Vagina (tissue), 2 donors: ENCODE results near the gene TASP1.

Experiments
- POLR2A ChIP-seq, 2 donors: fragments of 450-650 bp; IDR thresholded peaks; one replicate each; pipeline ENCODE4 v1.6.1; 2017; ENCODE audit warnings: antibody characterized with exemption in 2 of 2, mild to moderate bottlenecking in 2 of 2, moderate library complexity in 2 of 2
- POLR2AphosphoS5 ChIP-seq, 2 donors: sonication (generic); formaldehyde crosslinking; IDR thresholded peaks; one replicate each; pipeline ENCODE4 v1.9.0; 2017; ENCODE audit warnings: antibody characterized with exemption in 2 of 2, mild to moderate bottlenecking in 2 of 2, low read depth in 1 of 2; ENCODE audit not compliant: insufficient read depth in 1 of 2
- TF ChIP-seq, protein P1 (sequence below), 3 experiments: fragments of 450-650 bp in 2 of 3; fragments of 200-600 bp in 1 of 3; sonication (generic) in 1 of 3; IDR thresholded peaks; one replicate each; pipeline ENCODE4 v1.5.1; 2017 to 2019; ENCODE audit warnings: antibody characterized with exemption in 3 of 3, mild to moderate bottlenecking in 2 of 3, moderate library complexity in 2 of 3

- TF ChIP-seq POLR2AphosphoS5 (IDR thresholded peaks at IDR 0.05; ENCODE audit: insufficient read depth in 1 of 2, low read depth in 1 of 2) (no peak), POLR2A (IDR thresholded peaks at IDR 0.05) (no peak)
- TF ChIP-seq, protein P1, sequence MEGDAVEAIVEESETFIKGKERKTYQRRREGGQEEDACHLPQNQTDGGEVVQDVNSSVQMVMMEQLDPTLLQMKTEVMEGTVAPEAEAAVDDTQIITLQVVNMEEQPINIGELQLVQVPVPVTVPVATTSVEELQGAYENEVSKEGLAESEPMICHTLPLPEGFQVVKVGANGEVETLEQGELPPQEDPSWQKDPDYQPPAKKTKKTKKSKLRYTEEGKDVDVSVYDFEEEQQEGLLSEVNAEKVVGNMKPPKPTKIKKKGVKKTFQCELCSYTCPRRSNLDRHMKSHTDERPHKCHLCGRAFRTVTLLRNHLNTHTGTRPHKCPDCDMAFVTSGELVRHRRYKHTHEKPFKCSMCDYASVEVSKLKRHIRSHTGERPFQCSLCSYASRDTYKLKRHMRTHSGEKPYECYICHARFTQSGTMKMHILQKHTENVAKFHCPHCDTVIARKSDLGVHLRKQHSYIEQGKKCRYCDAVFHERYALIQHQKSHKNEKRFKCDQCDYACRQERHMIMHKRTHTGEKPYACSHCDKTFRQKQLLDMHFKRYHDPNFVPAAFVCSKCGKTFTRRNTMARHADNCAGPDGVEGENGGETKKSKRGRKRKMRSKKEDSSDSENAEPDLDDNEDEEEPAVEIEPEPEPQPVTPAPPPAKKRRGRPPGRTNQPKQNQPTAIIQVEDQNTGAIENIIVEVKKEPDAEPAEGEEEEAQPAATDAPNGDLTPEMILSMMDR (IDR thresholded peaks at IDR 0.05) = no peak
These were observed 238.3 kb downstream of the TASP1 start for GRCh38 chr20:13400453-13400852.
